ENCODE measurements around the gene RAB11FIP3. TPM values are rescaled to one million over a fixed set of nuclear protein-coding genes. Genes with fewer than 3 reads are reported as not detected.
A peak's percentile ranks its signal among the peaks of the same experiment; 100 is the strongest.

RAB11FIP3 gene
- total and polyA plus RNA-seq, 2 of the 13 experiments (the other 11 are each of a cell fraction or from before 2014, with no cell fraction given): 34.3 to 57.6 TPM

DNA sequence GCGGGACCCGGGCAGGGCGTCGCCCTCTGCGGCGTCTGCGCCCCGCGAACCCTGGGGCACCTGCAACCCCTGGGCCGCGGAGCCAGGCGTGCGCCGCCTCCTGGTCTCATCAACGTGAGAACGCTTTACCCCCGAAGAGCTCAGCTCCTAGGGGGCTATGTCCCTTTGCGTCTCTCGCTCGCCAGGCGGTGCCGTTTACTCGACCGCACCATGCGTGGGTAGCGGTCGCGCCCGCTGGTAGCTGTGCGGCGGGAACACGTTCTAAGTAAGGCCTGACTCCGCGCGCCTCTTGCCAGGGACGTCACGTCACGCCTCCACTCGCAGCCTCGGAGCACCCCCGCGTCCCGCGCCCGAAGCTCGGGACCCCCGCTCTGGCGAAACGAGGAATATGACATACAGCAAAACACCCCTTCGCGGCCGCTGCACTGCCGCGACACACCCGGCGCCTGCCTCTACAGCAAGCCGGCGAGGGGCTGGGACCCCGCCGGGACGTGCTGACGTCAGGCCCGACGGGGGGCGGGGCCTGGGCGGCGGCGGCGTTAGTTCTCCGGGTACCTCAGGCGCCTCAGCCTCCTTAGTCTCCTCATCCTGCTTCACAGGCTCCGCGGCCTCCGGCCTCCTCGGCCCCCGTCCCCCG, at the start of gene RAB11FIP3 (continued):
- TF ChIP-seq SKI (IDR thresholded peaks at IDR 0.05; ENCODE audit: partially characterized antibody): peak; percentile 47
- TF ChIP-seq, protein P1, sequence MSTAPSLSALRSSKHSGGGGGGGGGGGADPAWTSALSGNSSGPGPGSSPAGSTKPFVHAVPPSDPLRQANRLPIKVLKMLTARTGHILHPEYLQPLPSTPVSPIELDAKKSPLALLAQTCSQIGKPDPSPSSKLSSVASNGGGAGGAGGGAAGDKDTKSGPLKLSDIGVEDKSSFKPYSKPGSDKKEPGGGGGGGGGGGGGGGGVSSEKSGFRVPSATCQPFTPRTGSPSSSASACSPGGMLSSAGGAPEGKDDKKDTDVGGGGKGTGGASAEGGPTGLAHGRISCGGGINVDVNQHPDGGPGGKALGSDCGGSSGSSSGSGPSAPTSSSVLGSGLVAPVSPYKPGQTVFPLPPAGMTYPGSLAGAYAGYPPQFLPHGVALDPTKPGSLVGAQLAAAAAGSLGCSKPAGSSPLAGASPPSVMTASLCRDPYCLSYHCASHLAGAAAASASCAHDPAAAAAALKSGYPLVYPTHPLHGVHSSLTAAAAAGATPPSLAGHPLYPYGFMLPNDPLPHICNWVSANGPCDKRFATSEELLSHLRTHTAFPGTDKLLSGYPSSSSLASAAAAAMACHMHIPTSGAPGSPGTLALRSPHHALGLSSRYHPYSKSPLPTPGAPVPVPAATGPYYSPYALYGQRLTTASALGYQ (CRISPR knock-in tag; IDR thresholded peaks at IDR 0.05): no peak
- TF ChIP-seq RFX1 (IDR thresholded peaks at IDR 0.05): no peak
- peak; percentile 61; the same call in 1 of the 2 replicates for TF ChIP-seq ZNF557 (CRISPR knock-in tag; IDR thresholded peaks at IDR 0.05)
- TF ChIP-seq TBX2 (CRISPR knock-in tag; IDR thresholded peaks at IDR 0.05; ENCODE audit: borderline replicate concordance): no peak; the same call in 1 of the 2 replicates
- TF ChIP-seq HDAC6 (IDR thresholded peaks at IDR 0.05; ENCODE audit: low read depth, low read length): no peak
- TF ChIP-seq FOSL1 (CRISPR knock-in tag; IDR thresholded peaks at IDR 0.05; ENCODE audit: borderline replicate concordance): no peak
- TF ChIP-seq, protein P2, sequence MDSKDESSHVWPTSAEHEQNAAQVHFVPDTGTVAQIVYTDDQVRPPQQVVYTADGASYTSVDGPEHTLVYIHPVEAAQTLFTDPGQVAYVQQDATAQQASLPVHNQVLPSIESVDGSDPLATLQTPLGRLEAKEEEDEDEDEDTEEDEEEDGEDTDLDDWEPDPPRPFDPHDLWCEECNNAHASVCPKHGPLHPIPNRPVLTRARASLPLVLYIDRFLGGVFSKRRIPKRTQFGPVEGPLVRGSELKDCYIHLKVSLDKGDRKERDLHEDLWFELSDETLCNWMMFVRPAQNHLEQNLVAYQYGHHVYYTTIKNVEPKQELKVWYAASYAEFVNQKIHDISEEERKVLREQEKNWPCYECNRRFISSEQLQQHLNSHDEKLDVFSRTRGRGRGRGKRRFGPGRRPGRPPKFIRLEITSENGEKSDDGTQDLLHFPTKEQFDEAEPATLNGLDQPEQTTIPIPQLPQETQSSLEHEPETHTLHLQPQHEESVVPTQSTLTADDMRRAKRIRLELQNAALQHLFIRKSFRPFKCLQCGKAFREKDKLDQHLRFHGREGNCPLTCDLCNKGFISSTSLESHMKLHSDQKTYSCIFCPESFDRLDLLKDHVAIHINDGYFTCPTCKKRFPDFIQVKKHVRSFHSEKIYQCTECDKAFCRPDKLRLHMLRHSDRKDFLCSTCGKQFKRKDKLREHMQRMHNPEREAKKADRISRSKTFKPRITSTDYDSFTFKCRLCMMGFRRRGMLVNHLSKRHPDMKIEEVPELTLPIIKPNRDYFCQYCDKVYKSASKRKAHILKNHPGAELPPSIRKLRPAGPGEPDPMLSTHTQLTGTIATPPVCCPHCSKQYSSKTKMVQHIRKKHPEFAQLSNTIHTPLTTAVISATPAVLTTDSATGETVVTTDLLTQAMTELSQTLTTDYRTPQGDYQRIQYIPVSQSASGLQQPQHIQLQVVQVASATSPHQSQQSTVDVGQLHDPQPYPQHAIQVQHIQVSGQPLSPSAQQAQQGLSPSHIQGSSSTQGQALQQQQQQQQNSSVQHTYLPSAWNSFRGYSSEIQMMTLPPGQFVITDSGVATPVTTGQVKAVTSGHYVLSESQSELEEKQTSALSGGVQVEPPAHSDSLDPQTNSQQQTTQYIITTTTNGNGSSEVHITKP (CRISPR knock-in tag; IDR thresholded peaks at IDR 0.05; ENCODE audit: low read depth): 0 out of 2 replicates have a peak, but pooled peaks have one; percentile 28
- TF ChIP-seq SIX1 (CRISPR knock-in tag; IDR thresholded peaks at IDR 0.05; ENCODE audit: borderline replicate concordance): no peak
- TF ChIP-seq NFATC3 (CRISPR knock-in tag; IDR thresholded peaks at IDR 0.05): 0 out of 2 replicates have a peak, but pooled peaks have one; percentile 44
- 0 out of 2 replicates have a peak, but pooled peaks have one; percentile 74 for TF ChIP-seq KLF13 (CRISPR knock-in tag; IDR thresholded peaks at IDR 0.05)
- no peak for TF ChIP-seq NCOA5 (CRISPR knock-in tag; IDR thresholded peaks at IDR 0.05)
- TF ChIP-seq ZNF264 (CRISPR knock-in tag; IDR thresholded peaks at IDR 0.05): peak; percentile 57; the same call in 1 of the 2 replicates
- peak; percentile 47 for TF ChIP-seq XRCC5 (optimal IDR thresholded peaks at IDR 0.05; ENCODE audit: low read length)
- no peak; the same call in 1 of the 2 replicates for TF ChIP-seq ZNF451 (CRISPR knock-in tag; IDR thresholded peaks at IDR 0.05)
- TF ChIP-seq HNF4G (IDR thresholded peaks at IDR 0.05; ENCODE audit: borderline replicate concordance, low read depth, low read length): no peak
- TF ChIP-seq HNF4G (CRISPR knock-in tag; IDR thresholded peaks at IDR 0.05; ENCODE audit: borderline replicate concordance, low read depth): no peak
- TF ChIP-seq GPN1 (CRISPR knock-in tag; IDR thresholded peaks at IDR 0.05; ENCODE audit: borderline replicate concordance): no peak
- TF ChIP-seq PAF1 (CRISPR knock-in tag; IDR thresholded peaks at IDR 0.05): no peak
- TF ChIP-seq SAP130 (CRISPR knock-in tag; IDR thresholded peaks at IDR 0.05; ENCODE audit: low read depth): peak; percentile 83
- no peak for TF ChIP-seq ZNF251 (CRISPR knock-in tag; IDR thresholded peaks at IDR 0.05)
- TF ChIP-seq ZMYM2 (CRISPR knock-in tag; IDR thresholded peaks at IDR 0.05): peak; percentile 63; the same call in 1 of the 2 replicates
- TF ChIP-seq MEIS2 (CRISPR knock-in tag; IDR thresholded peaks at IDR 0.05): no peak; the same call in 1 of the 2 replicates
- 0 out of 2 replicates have a peak, but pooled peaks have one; percentile 73 for TF ChIP-seq ZNF782 (CRISPR knock-in tag; IDR thresholded peaks at IDR 0.05; ENCODE audit: borderline replicate concordance)
- 0 out of 2 replicates have a peak, but pooled peaks have one; percentile 1 for TF ChIP-seq FOXA3 (CRISPR knock-in tag; IDR thresholded peaks at IDR 0.05)
- no peak for TF ChIP-seq ZBTB1 (CRISPR knock-in tag; IDR thresholded peaks at IDR 0.05; ENCODE audit: borderline replicate concordance)
- no peak for TF ChIP-seq ZNF432 (CRISPR knock-in tag; IDR thresholded peaks at IDR 0.05; ENCODE audit: borderline replicate concordance)
